Aorta (tissue), 4 donors: Measurements from ENCODE around the gene PKIG. TPM values are rescaled to one million over a fixed set of nuclear protein-coding genes. Genes with fewer than 3 reads are reported as not detected.

Source experiments
- polyA plus RNA-seq, 2 donors: library from polyadenylated mRNA; stranded (reverse); fragments of 200-250 nt; gene quantifications; one replicate each; pipeline ENCODE4 v1.2.3, GENCODE V29; 2013
- total RNA-seq, 2 donors: library from RNA; stranded (reverse); fragmentation: NEBNext Ultra II Directional; extraction: Animal tissue kit (Norgen Biotek cat#: 25700); gene quantifications; one replicate each; pipeline ENCODE4 v1.2.1, GENCODE V29; 2021
- donor health status: healthy with polysubstance abuse.
- donor health status: Bipolar disorder and iron deficiency.
- donor health status: DM: no; HTN: no; CAD: no.
- donor health status: DM: yes; HTN: yes; CAD: no.

Gene PKIG
- total and polyA plus RNA-seq, 4 donors, result 80.9 to 247 (median 137) TPM

Other genes starting within 250 kb of the PKIG start
- gene R3HDML, start 245.5 kb upstream of the PKIG start, total RNA-seq, result not detected
- gene R3HDML, start 245.5 kb upstream of the PKIG start, polyA plus RNA-seq, result not detected
- not detected for gene HNF4A, start 226.9 kb upstream of the PKIG start, total RNA-seq
- 10 to 100 TPM in 1 of 2 donors, under 1 TPM in 1; 0.05 to 11.8 TPM for gene HNF4A, start 226.9 kb upstream of the PKIG start, polyA plus RNA-seq
- gene TTPAL, start 106.7 kb upstream of the PKIG start, total RNA-seq, result 10 to 100 TPM in 1 of 2 donors, 1 to 10 TPM in 1; 7.6 to 11.8 TPM
- gene TTPAL, start 106.7 kb upstream of the PKIG start, polyA plus RNA-seq, result 1 to 10 TPM; 1.8 to 4.2 TPM
- 100 to 1,000 TPM; 131 to 134 TPM for gene SERINC3, start 60.5 kb upstream of the PKIG start, total RNA-seq
- 10 to 100 TPM; 47.1 to 77.7 TPM for gene SERINC3, start 60.5 kb upstream of the PKIG start, polyA plus RNA-seq
- gene ADA, start 69.1 kb downstream of the PKIG start, total RNA-seq, result 10 to 100 TPM in 1 of 2 donors, 1 to 10 TPM in 1; 6.1 to 16.4 TPM
- gene ADA, start 69.1 kb downstream of the PKIG start, polyA plus RNA-seq, result 10 to 100 TPM in 1 of 2 donors, 1 to 10 TPM in 1; 2.8 to 15.3 TPM
- 100 to 1,000 TPM in 1 of 2 donors, 10 to 100 TPM in 1; 59.4 to 186 TPM for gene CCN5, start 132.8 kb downstream of the PKIG start, total RNA-seq
- gene CCN5, start 132.8 kb downstream of the PKIG start, polyA plus RNA-seq, result 100 to 1,000 TPM in 1 of 2 donors, 10 to 100 TPM in 1; 93.1 to 137 TPM
- gene KCNK15, start 163.3 kb downstream of the PKIG start, total RNA-seq, result 10 to 100 TPM in 1 of 2 donors, 1 to 10 TPM in 1; 5.0 to 16.1 TPM
- 1 to 10 TPM; 2.3 to 6.8 TPM for gene KCNK15, start 163.3 kb downstream of the PKIG start, polyA plus RNA-seq
- gene RIMS4, start 228.0 kb downstream of the PKIG start, total RNA-seq, result 10 to 100 TPM in 1 of 2 donors, 1 to 10 TPM in 1; 2.8 to 16.6 TPM
- 1 to 10 TPM in 1 of 2 donors, under 1 TPM in 1; 0.46 to 2.3 TPM for gene RIMS4, start 228.0 kb downstream of the PKIG start, polyA plus RNA-seq